Measurements from ENCODE around the gene FAM200B. TPM values are rescaled to one million over a fixed set of nuclear protein-coding genes. Genes with fewer than 3 reads are reported as not detected.

Gene FAM200B
- total RNA-seq, 1 donor from 2014 or later, result 58.3 TPM

GRCh38 chr4:15683143-15683495, 1.5 kb downstream of the FAM200B start:
- Mint-ChIP-seq H3K27ac (no peak overlapping the region), H3K9me3 (peaks cover 7% of the 10 kb centered on the region), H3K4me1 (peaks cover 22% of the 10 kb centered on the region), H3K36me3 (peaks cover 40% of the 10 kb centered on the region), H3K4me3 (peak overlapping the region; percentile 99), H3K27me3 (ENCODE audit: insufficient read depth, low read depth) (no peaks in the 10 kb centered on the region)
- H3K79me2 ChIP-seq (ENCODE audit: low read depth), result peaks cover 71% of the 10 kb centered on the region
- H4K20me1 ChIP-seq (ENCODE audit: low read depth), result no peaks in the 10 kb centered on the region
- H3F3A ChIP-seq (ENCODE audit: low read depth), result peaks cover 19% of the 10 kb centered on the region
- no peak for TF ChIP-seq EZH2 (IDR thresholded peaks at IDR 0.05)
- no peak for TF ChIP-seq EZH2phosphoT487 (IDR thresholded peaks at IDR 0.05)
- TF ChIP-seq CTCF (IDR thresholded peaks at IDR 0.05), result no peak
- no peak overlapping the region for H2AFZ ChIP-seq (replicated peaks)
- H3K27me3 ChIP-seq, result no peaks in the 10 kb centered on the region
- H3K27ac ChIP-seq, result no peak overlapping the region
- no peaks in the 10 kb centered on the region for H3K9me3 ChIP-seq (ENCODE audit: low read depth)
- H3K4me1 ChIP-seq, result peaks cover 36% of the 10 kb centered on the region
- peak overlapping the region; percentile 70 for H3K4me3 ChIP-seq
- no peak overlapping the region for H3K9ac ChIP-seq
- peak overlapping the region; percentile 92 for H3K4me2 ChIP-seq
- no peak for DNase-seq (ENCODE audit: low spot score)
- no peaks in the 10 kb centered on the region for H3K36me3 ChIP-seq

- Histone ChIP-seq H3K4me2 (peak overlapping the region; percentile 92), H3F3A (ENCODE audit: low read depth) (peaks cover 19% of the 10 kb centered on the region), H3K27me3 (no peaks in the 10 kb centered on the region), H3K27ac (no peak overlapping the region), H3K9ac (no peak overlapping the region), H4K20me1 (ENCODE audit: low read depth) (no peaks in the 10 kb centered on the region), H3K4me3 (no peak overlapping the region), H3K9me3 (ENCODE audit: low read depth) (no peaks in the 10 kb centered on the region), H2AFZ (replicated peaks) (no peak overlapping the region), H3K79me2 (ENCODE audit: low read depth) (peaks cover 57% of the 10 kb centered on the region), H3K4me1 (peaks cover 33% of the 10 kb centered on the region), H3K36me3 (no peaks in the 10 kb centered on the region)
- H3K36me3 Mint-ChIP-seq, result peaks cover 44% of the 10 kb centered on the region
- H3K4me3 Mint-ChIP-seq, result no peak overlapping the region
- no peak overlapping the region for H3K27ac Mint-ChIP-seq
- no peaks in the 10 kb centered on the region for H3K27me3 Mint-ChIP-seq (ENCODE audit: insufficient read depth, low read depth)
- peaks cover 22% of the 10 kb centered on the region for H3K4me1 Mint-ChIP-seq
- H3K9me3 Mint-ChIP-seq, result peaks cover 6% of the 10 kb centered on the region
- peak; percentile 32 for DNase-seq (ENCODE audit: low spot score)
- TF ChIP-seq CTCF (IDR thresholded peaks at IDR 0.05) (no peak), EZH2 (IDR thresholded peaks at IDR 0.05) (no peak), EZH2phosphoT487 (IDR thresholded peaks at IDR 0.05) (no peak)
These were observed 2.9 kb downstream of the FAM200B start for GRCh38 chr4:15684498-15684897.

- H3K9me3 ChIP-seq (ENCODE audit: low read depth), result no peaks in the 10 kb centered on the region
- no peak overlapping the region for H3K9ac ChIP-seq
- H3K36me3 ChIP-seq, result no peaks in the 10 kb centered on the region
- no peak overlapping the region for H2AFZ ChIP-seq (replicated peaks)
- H3K4me1 Mint-ChIP-seq, result peaks cover 23% of the 10 kb centered on the region
- no peaks in the 10 kb centered on the region for H3K27me3 Mint-ChIP-seq (ENCODE audit: insufficient read depth, low read depth)
- peaks cover 37% of the 10 kb centered on the region for H3K36me3 Mint-ChIP-seq
- H3K4me3 ChIP-seq, result no peak overlapping the region
- peaks cover 55% of the 10 kb centered on the region for H3K4me1 ChIP-seq
- H3K4me2 ChIP-seq, result no peak overlapping the region
- H3K4me3 Mint-ChIP-seq, result no peak overlapping the region
- DNase-seq (ENCODE audit: low spot score), result no peak
- H3F3A ChIP-seq (ENCODE audit: low read depth), result peaks cover 11% of the 10 kb centered on the region
- no peaks in the 10 kb centered on the region for H3K9me3 Mint-ChIP-seq
- no peaks in the 10 kb centered on the region for H4K20me1 ChIP-seq (ENCODE audit: low read depth)
- H3K27ac ChIP-seq, result no peak overlapping the region
- H3K27ac Mint-ChIP-seq, result no peak overlapping the region
- TF ChIP-seq EZH2phosphoT487 (IDR thresholded peaks at IDR 0.05), result no peak
- H3K27me3 ChIP-seq, result no peaks in the 10 kb centered on the region
- H3K79me2 ChIP-seq (ENCODE audit: low read depth), result peaks cover 28% of the 10 kb centered on the region
These were observed 6.4 kb downstream of the FAM200B start for GRCh38 chr4:15688051-15688450.

GRCh38 chr4:15689540-15689939, 7.9 kb downstream of the FAM200B start:
- H3K9me3 ChIP-seq (ENCODE audit: low read depth), result no peaks in the 10 kb centered on the region
- Mint-ChIP-seq H3K4me3 (no peak overlapping the region), H3K36me3 (peaks cover 36% of the 10 kb centered on the region), H3K27me3 (ENCODE audit: insufficient read depth, low read depth) (no peaks in the 10 kb centered on the region), H3K9me3 (peaks cover 4% of the 10 kb centered on the region), H3K4me1 (peaks cover 13% of the 10 kb centered on the region), H3K27ac (peak overlapping the region; percentile 44)
- peaks cover 23% of the 10 kb centered on the region for H3F3A ChIP-seq (ENCODE audit: low read depth)
- no peak for TF ChIP-seq EZH2phosphoT487 (IDR thresholded peaks at IDR 0.05)
- no peak for TF ChIP-seq CTCF (IDR thresholded peaks at IDR 0.05)
- TF ChIP-seq EZH2 (IDR thresholded peaks at IDR 0.05), result no peak
- H3K4me3 ChIP-seq, result no peak overlapping the region
- H3K27me3 ChIP-seq, result no peaks in the 10 kb centered on the region
- H3K36me3 ChIP-seq, result no peaks in the 10 kb centered on the region
- H3K27ac ChIP-seq, result peak overlapping the region; percentile 59
- H2AFZ ChIP-seq (replicated peaks), result no peak overlapping the region
- no peak for DNase-seq (ENCODE audit: low spot score)
- peak overlapping the region; percentile 43 for H3K4me2 ChIP-seq
- H3K9ac ChIP-seq, result no peak overlapping the region
- no peaks in the 10 kb centered on the region for H4K20me1 ChIP-seq (ENCODE audit: low read depth)
- peaks cover 13% of the 10 kb centered on the region for H3K79me2 ChIP-seq (ENCODE audit: low read depth)
- H3K4me1 ChIP-seq, result peaks cover 57% of the 10 kb centered on the region

All from neural progenitor cell (in vitro differentiated cells).